ENCODE data around the gene LRRC72. TPM values are rescaled to one million over a fixed set of nuclear protein-coding genes. Genes with fewer than 3 reads are reported as not detected.

The LRRC72 gene
- total RNA-seq (not detected), polyA plus RNA-seq (not detected)

DNA sequence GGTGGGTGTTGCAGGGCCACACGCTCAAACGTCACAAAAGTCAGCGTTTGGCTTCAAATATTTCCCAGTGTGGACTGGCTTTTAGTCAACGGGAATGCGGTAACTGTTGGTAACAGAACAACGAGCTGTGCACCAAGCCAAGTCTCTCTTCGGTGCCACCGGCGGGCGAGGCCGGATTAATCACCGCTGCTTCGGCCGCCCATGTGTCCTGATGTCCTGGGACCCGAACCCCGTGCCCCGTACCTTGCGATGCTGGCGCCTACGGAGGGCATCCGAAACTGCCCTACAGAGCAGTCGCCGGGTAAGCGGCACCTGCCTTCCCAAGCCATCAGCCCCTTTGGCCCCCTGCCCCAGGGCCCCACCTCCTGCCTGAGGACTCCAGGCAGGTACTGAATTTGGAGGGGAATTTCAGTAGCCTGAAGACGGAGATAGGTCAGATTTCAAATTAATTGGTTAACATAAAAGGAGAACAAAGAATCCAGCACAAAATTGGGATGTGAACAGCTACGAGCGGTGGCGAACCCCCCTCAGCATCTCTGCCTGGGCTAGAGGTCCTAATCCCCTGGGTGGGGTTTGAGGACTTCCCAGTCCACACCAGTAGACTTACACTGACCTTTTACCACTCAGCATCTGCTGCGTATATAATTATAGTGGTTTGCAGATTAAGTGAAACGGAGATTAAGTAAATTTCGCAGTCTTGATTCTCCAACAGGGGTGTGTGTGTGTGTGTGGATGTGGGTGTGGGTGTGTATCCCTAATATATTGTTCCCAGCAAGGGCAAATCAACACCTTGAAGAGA is at the start of gene LRRC72:
Gene LRRC72, plus strand, starts transcription at position 84 of the 799 bp plus-strand sequence. Its CDS starts 128 bp downstream, at position 212.
- TF ChIP-seq, protein P1, sequence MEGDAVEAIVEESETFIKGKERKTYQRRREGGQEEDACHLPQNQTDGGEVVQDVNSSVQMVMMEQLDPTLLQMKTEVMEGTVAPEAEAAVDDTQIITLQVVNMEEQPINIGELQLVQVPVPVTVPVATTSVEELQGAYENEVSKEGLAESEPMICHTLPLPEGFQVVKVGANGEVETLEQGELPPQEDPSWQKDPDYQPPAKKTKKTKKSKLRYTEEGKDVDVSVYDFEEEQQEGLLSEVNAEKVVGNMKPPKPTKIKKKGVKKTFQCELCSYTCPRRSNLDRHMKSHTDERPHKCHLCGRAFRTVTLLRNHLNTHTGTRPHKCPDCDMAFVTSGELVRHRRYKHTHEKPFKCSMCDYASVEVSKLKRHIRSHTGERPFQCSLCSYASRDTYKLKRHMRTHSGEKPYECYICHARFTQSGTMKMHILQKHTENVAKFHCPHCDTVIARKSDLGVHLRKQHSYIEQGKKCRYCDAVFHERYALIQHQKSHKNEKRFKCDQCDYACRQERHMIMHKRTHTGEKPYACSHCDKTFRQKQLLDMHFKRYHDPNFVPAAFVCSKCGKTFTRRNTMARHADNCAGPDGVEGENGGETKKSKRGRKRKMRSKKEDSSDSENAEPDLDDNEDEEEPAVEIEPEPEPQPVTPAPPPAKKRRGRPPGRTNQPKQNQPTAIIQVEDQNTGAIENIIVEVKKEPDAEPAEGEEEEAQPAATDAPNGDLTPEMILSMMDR (IDR thresholded peaks at IDR 0.05), result no peak
- H3K27ac ChIP-seq, result no peak within 1 kb of the TSS
- WGBS, 2 donors, result 91% methylated on average over 31 of the region's 31 CpGs
- FAIRE-seq (no peak), ATAC-seq (no peak), DNase-seq (peak in 1 of 6 donors; percentile 49)
- H3K4me1 ChIP-seq, result no peaks in the 10 kb centered on the region
- no peaks in the 10 kb centered on the region for H3K36me3 ChIP-seq
- H3K4me3 ChIP-seq, result no peak within 1 kb of the TSS
- intact Hi-C loops (cut with DNase I), result no loop called here
- no peaks in the 10 kb centered on the region for H3K9me3 ChIP-seq
- H3K27me3 ChIP-seq, result no peaks in the 10 kb centered on the region

DNA sequence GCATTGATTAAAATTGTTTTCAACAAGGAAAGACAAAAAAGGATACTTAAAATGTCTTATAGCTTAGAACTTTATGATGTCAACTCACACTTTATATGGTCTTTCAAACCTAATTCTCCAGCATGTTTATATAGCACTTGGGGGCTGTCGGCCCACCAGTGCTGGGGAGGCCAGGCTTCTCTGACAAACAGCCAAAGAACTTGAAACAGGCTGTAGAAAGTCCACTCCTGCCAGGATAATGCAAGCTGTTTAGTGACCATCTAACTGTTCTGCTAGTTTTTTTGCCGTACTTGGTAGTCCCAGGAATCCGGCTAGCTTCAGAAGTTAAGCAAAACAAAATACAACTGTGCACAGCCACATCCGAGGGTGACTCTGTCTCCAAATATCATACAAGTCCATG is 47.5 kb upstream of the LRRC72 start:
- DNase-seq (no peak), ATAC-seq (no peak), FAIRE-seq (no peak)
- Histone ChIP-seq H3K4me1 (no peaks in the 10 kb centered on the region), H3K27ac (no peak overlapping the region), H3K9me3 (no peaks in the 10 kb centered on the region), H3K27me3 (no peaks in the 10 kb centered on the region), H3K36me3 (no peaks in the 10 kb centered on the region), H3K4me3 (no peak overlapping the region)
- intact Hi-C loops (cut with DNase I), result no loop called here
- WGBS, 2 donors, result 85 to 94% methylated on average over 4 of the region's 4 CpGs
- TF ChIP-seq, protein P1 (IDR thresholded peaks at IDR 0.05), result no peak

DNA sequence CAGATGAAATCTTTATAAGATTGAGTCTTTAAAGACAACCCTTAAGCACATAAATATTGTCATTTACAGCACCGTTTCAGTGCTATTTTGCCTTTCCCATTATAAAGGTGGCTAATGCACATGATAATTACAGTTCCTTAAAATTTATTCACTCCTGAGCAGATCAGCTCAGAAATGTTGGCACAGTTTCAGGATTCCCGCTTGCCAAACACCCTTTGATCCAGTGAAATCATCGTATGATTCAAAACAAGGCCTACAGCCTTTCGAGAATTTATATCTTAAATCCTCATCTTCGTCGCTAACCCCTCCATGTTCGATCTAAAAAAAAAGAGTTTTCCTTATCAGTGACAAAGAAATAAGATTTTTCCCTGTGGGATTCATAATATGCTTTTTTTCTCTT is 47.0 kb upstream of the LRRC72 start:
- ATAC-seq, result no peak

DNA sequence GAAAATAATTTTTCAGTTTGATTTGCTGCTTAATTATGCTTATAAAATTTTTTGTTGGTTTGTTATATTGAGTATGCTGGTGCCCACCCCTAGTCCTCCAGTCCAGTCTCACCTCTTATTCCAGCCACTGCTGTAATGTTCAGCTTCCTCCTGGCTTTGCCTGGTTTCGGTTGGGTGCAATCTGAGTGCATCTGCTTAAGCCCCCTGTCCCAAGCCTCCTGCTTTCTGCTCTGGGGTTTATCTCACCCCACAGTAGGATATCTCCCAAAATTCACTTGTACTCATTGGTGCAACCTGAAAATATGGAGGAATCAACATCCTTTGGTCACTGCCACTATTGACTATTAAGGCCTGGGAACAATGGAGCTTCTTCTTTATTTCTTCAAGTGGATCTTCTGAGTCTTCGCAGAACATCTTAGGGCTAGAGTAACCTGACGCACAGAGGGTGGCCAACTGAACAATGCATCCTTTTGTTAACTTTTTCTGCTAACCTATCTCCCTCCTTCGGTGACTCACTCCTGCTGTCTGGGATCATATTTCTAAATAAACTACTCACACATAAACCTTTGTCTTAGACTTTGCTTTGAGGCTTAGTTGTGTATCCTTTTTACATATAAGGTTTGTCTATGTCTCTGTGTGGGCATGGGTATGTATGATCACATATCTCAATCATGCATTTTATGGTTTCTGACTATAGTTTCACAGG is 42.0 kb upstream of the LRRC72 start:
- WGBS, 2 donors, result 71 to 74% methylated on average over 4 of the region's 4 CpGs
- ATAC-seq (peak in 2 of 4 donors; percentile 55 to 58), FAIRE-seq (no peak)

More for the DNA sequence above, 47.0 kb upstream of the LRRC72 start:
- Histone ChIP-seq H3K27ac (no peak overlapping the region), H3K27me3 (no peaks in the 10 kb centered on the region), H3K9me3 (no peaks in the 10 kb centered on the region), H3K4me3 (no peak overlapping the region), H3K36me3 (no peaks in the 10 kb centered on the region), H3K4me1 (no peaks in the 10 kb centered on the region)
- WGBS, 2 donors, result 64 to 66% methylated on average over 7 of the region's 7 CpGs
- DNase-seq (no peak), FAIRE-seq (no peak)
- TF ChIP-seq, protein P1 (IDR thresholded peaks at IDR 0.05), result no peak
- intact Hi-C loops (cut with DNase I), result no loop called here

More for the DNA sequence above, 42.0 kb upstream of the LRRC72 start:
- DNase-seq, result no peak
- TF ChIP-seq, protein P1 (IDR thresholded peaks at IDR 0.05), result no peak
- Histone ChIP-seq H3K4me1 (no peaks in the 10 kb centered on the region), H3K4me3 (no peak overlapping the region), H3K27ac (no peak overlapping the region), H3K9me3 (no peaks in the 10 kb centered on the region), H3K27me3 (no peaks in the 10 kb centered on the region), H3K36me3 (no peaks in the 10 kb centered on the region)
- intact Hi-C loops (cut with DNase I), result no loop called here

Measured in pancreas (tissue), 10 donors.